ENCODE data around the gene TRNAU1AP.
"Not testable (repeated sequence)": the region's sequence is repeated elsewhere in the genome, so short reads cannot be mapped to it uniquely, and the experiment has no call there.

The TRNAU1AP gene

DNA sequence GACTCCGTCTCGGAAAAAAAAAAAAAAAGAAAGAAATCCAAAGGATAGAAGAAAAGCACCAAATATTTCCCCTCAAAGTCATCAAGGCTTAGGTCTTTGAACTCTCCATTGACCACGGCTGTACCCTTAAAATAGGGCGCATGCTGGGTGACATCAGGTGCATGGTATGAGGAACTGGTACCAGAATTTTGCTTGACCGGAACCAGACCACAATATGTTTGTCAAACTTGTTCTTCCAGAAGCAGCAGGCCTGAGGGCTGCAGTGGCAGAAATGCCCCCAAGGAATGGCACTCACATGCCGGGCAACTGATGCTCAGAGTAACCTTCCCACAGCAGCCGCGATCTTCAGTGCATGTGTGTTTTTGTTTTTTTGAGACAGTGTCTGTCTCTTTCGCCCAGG is 26.0 kb upstream of the TRNAU1AP start:
- TF ChIP-seq, protein P1, sequence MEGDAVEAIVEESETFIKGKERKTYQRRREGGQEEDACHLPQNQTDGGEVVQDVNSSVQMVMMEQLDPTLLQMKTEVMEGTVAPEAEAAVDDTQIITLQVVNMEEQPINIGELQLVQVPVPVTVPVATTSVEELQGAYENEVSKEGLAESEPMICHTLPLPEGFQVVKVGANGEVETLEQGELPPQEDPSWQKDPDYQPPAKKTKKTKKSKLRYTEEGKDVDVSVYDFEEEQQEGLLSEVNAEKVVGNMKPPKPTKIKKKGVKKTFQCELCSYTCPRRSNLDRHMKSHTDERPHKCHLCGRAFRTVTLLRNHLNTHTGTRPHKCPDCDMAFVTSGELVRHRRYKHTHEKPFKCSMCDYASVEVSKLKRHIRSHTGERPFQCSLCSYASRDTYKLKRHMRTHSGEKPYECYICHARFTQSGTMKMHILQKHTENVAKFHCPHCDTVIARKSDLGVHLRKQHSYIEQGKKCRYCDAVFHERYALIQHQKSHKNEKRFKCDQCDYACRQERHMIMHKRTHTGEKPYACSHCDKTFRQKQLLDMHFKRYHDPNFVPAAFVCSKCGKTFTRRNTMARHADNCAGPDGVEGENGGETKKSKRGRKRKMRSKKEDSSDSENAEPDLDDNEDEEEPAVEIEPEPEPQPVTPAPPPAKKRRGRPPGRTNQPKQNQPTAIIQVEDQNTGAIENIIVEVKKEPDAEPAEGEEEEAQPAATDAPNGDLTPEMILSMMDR (conservative IDR thresholded peaks at IDR 0.05; ENCODE audit: low read length), result no peak
- DNase-seq (ENCODE audit: low read depth), result peak; percentile 52
- H3K4me3 ChIP-seq (ENCODE audit: low read length), result no peak overlapping the region

DNA sequence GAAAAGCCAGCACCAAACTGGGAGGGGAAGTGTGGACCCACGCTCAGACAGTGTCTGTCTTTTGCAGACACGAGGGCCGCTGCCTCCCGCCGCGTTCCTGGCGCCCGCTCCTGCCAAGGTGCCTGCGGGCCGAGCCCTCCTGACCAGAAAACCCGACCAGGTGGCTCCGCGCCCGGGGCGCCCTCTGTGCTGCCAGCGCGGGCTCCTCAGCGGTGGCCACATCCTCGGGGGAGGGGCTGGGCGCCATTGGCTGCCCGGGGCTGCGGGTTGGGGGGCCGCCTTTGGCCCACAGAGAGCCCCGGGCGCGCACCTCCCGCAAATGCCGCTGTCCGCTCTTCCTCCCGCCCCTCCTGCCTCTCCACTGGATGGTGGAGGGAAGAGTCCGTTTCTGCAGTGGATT is 22.4 kb upstream of the TRNAU1AP start:
- TF ChIP-seq, protein P1 (conservative IDR thresholded peaks at IDR 0.05; ENCODE audit: low read length), result no peak
- DNase-seq (ENCODE audit: low read depth), result no peak

DNA sequence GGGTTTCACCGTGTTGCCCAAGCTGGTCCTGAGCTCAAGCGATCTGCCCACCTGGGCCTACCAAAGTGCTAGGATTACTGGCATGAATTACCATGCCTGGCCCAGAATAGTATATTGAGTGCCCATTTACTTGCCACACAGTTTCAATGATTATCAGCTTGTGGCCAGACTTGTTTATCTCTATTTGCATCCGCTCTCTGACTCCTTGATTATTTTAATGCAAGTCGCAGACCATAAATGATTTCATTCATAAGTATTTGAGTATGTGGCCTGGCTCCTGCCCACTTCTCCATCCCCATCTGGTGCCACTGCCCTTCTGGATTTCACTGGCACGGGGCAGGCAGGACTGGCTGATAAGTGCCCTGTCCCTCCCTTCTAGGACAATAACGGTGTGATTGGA is 18.2 kb upstream of the TRNAU1AP start:
- no peak overlapping the region for H3K4me3 ChIP-seq (ENCODE audit: low read length)
- TF ChIP-seq, protein P1 (conservative IDR thresholded peaks at IDR 0.05; ENCODE audit: low read length), result no peak
- no peak for DNase-seq (ENCODE audit: low read depth)

More for the DNA sequence above, 22.4 kb upstream of the TRNAU1AP start:
- H3K4me3 ChIP-seq (ENCODE audit: low read length), result no peak overlapping the region

DNA sequence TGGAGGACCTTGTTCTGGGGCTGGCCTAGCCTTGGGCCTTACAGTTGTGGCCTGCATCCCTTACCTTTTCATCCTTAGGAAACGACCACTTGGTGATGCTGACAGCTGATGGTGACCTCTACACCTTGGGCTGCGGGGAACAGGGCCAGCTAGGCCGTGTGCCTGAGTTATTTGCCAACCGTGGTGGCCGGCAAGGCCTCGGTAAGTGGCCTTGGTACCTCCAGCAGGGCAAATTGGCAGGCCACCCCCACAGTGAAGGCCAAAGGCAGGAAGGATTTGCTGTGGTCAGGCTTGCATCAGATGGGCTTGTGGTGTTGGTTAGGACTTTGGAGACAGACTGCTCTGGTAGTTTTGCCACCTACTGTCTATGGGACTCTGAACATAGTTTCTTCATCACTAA is 17.7 kb upstream of the TRNAU1AP start:
- DNase-seq (ENCODE audit: low read depth), result no peak
- TF ChIP-seq, protein P1 (conservative IDR thresholded peaks at IDR 0.05; ENCODE audit: low read length), result no peak
- no peak overlapping the region for H3K4me3 ChIP-seq (ENCODE audit: low read length)

DNA sequence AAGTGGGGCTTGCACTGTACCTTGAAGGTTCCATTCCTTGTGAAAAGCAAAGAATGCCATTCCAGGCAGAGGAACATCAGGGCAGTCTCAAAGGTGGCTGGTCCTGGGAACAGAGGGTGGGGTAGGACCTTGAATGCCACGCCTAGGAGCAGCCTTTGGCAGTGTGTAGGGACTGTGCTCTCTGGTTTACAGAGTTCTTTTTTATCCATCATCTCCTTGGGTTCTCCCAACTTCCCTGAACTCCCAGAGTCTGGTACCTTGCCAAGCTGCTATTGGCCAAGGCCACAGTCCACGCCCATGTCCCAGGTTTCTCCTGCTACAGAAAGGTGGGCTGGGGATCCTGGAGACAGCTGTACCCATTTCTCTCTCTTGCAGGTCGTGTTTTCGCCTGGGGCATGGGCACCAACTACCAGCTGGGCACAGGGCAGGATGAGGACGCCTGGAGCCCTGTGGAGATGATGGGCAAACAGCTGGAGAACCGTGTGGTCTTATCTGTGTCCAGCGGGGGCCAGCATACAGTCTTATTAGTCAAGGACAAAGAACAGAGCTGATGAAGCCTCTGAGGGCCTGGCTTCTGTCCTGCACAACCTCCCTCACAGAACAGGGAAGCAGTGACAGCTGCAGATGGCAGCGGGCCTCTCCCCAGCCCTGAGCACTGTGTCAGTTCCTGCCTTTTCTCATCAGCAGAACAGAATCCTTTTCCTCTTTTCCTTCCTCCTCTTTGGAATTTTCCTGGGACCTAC is 15.3 kb upstream of the TRNAU1AP start:
- H3K4me3 ChIP-seq (ENCODE audit: low read length), result no peak overlapping the region
- DNase-seq (ENCODE audit: low read depth), result no peak

DNA sequence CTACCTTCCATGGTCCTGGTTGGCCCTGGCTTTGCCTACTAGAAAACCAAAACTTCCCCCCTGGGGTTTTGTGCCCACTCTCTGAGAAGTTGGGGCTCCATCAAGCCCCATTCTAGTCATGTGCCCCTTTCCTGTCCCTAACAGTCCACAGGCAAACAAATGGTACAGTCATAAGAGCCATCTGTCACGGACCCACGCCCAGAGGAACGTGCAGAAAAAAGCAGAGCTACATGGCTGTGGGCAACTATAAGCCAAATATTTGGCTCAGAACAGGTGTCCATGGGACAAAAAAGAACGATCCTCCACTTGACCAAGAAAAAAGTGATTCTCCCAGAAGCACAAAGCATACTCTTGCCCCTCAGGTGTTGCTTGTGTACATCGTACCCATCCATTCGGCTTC is 14.6 kb upstream of the TRNAU1AP start:
- DNase-seq (ENCODE audit: low read depth), result no peak
- TF ChIP-seq, protein P1 (conservative IDR thresholded peaks at IDR 0.05; ENCODE audit: low read length), result no peak
- H3K4me3 ChIP-seq (ENCODE audit: low read length), result no peak overlapping the region

More for the DNA sequence above, 15.3 kb upstream of the TRNAU1AP start:
- TF ChIP-seq, protein P1 (conservative IDR thresholded peaks at IDR 0.05; ENCODE audit: low read length), result no peak

DNA sequence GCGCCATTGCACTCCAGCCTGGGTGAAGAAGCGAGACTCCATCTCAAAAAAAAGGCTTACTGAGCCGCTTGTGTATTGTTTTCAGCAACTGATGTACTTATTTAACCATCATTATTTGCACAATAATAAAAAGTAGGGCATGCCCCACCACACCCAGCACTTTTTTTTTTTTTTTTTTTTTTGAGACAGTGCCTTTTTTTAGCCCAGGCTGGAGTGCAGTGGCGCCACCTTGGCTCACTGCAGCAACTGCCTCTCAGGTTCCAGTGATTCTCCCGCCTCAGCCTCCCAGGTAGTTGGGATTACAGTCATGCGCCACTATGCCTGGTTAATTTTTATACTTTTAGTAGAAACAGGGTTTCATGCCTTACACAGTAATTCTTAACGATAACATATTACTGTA is 12.2 kb upstream of the TRNAU1AP start:
- no peak overlapping the region for H3K4me3 ChIP-seq (ENCODE audit: low read length)
- no peak for DNase-seq (ENCODE audit: low read depth)
- TF ChIP-seq, protein P1 (conservative IDR thresholded peaks at IDR 0.05; ENCODE audit: low read length), result no peak

DNA sequence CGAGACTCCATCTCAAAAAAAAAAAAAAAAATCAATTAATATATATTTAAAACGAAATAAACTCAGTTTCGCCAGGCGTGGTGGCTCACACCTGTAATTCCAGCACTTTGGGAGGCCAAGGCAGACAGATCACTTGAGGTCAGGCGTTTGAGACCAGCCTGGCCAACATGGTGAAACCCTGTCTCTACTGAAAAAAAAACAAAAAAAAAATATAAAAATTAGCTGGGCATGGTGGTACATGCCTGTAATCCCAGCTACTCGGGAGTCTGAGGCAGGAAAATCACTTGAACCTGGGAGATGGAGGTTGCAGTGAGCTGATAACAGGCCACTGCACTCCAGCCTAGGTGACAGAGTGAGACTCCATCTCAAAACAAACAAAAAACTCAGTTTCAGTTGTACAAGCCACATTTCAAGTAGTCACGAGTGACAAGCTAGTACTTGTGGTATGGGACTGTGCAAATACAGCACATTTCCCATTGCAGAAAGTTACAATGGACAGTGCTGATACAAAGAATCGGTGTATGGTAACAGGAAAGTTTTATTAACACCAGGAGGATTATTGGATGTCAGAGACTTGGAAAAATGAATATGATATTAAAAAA is 11.4 kb upstream of the TRNAU1AP start:
- not testable (repeated sequence) for H3K4me3 ChIP-seq (ENCODE audit: low read length); DNase-seq (ENCODE audit: low read depth)
